HL-60/S4 (cell line): Measurements from ENCODE around the gene DLGAP4.
"Not testable (repeated sequence)": the region's sequence is repeated elsewhere in the genome, so short reads cannot be mapped to it uniquely, and the experiment has no call there.

Experiments
- in situ Hi-C: fragments of 300-500 bp; cut with MboI; formaldehyde crosslinking; loops from 2 replicates; pipeline ENCODE4 v1.14.3; 2022; ENCODE audit warnings: low sequenced_read_pairs

DLGAP4 gene

DNA sequence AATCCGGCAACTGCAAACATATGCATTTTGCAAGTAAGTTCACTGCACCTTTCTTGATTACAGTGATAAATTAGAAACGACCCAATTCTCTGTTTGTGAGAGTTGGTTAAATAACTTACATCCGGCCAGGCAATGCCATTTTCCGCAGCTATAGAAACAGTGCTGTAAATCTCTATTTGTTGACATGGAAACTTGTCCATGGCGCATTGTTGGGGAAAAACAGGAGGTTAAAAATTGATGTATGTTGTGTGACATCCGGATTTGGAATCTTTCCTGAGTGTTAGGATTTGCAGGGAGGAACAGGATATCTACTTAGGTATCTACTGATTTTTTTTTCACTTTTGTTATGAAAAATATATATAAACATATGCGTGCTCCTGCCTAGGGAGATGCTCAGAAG lies 66.5 kb downstream of the DLGAP4 start:
- in situ Hi-C loops, result no loop called here

DNA sequence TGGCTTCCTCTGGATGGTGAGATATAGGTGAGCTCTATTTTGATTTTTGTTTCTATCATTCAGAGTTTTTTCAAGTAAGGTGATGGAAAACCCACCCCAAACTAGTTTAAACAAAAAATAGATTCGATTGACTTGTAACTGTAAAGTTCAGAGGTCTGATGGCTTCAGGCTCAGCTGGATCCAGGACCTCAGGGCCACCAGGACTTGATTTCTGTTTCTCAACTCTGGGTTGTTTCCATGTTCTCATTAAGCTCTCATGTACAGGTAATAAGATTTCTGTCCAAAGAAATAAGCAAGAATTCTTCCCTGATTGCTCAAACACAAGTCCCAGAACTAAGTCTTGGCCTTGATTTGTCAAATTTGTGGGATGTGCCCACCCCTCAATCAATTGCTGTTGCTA lies 67.0 kb downstream of the DLGAP4 start:
- in situ Hi-C loops, result no loop called here

DNA sequence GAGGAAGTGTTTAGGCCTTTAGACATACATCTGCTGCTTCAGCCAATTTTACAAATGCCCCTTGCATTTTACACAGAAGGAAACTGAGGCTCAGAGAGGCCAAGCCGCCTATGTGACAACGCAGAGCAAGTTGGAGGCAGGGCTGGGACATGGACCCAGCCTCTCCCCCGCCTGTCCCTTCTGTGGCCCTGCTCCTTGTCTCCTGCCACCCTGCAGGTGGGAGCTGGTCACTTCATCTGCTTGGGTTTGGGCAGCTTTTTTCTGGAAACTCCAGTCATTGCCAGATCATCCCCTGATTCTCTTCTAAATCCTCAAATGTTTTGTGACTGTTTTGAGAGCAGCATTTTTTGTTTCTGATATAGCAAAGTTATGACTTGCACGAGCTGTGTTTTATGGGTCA lies 68.9 kb downstream of the DLGAP4 start:
- in situ Hi-C loops, result no loop called here

DNA sequence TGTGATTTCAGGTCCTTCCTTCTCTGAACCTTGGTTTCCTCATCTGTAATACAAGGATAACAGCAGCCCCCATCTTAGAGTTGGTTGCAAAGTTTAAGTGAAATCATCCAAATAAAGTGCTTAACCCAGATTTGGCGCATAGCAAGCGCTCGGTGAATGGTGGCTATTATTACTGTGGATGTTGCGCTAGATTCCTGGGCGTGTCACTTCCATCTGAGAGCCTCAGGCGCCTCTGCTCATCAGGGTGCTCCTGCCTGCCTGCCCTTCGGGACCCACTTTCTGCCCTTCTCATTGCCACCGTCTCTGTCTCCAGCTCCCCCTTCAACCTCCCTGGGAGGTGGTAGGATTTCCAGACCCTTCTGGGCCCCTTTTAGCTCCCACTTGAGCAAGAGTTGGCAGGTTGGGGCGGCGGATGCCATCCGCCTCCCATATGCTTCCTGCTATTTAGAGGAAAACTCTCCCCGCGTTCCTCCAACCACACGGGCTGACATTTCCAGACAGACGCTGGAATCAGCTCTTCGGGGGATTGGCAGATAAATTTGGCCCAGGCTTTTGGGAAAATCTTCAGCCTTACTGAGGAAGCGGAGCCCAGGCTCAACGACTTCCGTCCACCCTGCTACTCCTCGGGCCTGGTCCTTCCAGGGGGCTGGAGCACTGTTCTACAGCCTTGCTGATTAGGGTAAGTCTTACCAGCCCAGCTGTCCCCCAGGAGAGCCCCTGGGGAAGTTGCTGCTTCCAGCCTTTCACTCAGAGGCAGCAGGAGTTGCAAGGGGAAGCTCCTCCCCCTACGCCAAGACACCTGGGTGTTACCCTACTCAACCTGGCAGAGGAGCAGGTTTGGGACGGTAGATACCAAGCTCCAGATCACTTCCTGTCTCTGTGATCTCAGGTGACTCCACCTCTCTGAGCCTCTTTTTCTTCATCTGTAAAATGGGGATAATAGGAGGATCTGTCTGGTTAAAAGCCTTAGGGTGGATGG lies 71.5 kb downstream of the DLGAP4 start:
- in situ Hi-C loops, result no loop called here

DNA sequence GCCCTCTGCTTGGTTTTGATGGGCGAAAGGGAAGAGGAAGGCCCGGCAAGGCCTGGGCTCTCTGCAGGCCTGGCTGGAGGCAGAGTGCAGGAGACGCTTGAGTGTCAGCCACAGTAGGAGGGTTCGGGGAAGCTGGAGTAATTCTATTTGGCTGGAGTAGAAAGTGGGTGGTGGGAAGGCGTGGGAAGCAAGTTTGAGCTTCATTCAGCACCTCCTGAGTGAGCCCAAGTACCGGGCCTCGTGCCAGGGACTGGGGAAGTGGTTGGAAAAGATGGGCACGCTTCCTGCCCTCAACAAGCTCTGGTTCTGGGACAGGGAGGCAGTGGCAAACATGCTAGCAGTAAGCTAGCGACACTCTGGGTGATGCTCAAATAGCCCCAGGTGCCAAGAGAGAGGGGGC lies 72.5 kb downstream of the DLGAP4 start:
- in situ Hi-C loops, result no loop called here

DNA sequence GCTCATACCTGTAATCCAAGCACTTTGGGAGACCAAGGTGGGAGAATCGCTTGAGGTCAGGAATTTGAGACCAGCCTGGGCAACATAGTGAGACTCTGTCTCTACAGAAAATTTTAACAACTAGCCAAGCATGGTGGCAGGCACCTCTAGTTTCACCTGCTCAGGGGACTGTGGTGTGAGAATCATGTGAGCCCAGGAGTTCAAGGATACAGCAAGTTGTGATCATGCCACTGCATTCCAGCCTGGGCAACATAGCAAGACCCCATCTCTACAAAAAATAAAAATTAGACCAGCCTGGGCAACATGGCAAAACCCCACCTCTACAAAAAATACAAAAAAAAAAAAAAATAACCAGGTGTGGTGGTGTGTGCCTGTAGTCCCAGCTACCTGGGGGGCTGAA lies 73.8 kb downstream of the DLGAP4 start:
- in situ Hi-C loops, result not testable (repeated sequence)

DNA sequence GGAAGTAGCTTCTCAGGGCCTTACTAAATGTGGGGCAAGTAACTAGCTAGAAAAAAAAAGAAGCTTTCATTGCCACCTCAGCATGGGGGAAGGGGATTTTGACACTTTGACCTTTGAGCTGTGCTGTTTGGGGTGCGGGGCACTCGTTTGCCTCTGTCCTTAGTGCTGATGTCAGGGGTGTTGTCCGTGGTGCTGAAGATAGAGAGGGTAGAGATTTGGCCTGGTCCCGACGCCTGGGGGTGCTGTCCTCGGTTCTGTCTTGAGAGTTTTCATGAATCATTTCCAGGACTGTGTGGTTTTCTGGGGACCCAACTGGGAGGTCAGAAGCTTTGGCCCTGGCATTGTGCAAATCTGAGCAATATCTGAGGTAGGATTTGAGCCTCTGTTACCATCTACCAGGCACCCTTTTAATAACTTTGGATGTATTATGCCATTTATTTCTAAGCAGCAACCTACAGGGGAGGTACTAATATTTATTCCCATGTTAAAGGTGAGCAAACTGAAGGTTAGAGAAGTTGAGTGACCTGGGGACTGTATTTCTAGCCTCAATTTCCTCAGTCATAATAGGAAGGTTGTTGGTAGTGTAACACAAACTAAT lies 78.0 kb downstream of the DLGAP4 start:
- in situ Hi-C loops, result no loop called here

DNA sequence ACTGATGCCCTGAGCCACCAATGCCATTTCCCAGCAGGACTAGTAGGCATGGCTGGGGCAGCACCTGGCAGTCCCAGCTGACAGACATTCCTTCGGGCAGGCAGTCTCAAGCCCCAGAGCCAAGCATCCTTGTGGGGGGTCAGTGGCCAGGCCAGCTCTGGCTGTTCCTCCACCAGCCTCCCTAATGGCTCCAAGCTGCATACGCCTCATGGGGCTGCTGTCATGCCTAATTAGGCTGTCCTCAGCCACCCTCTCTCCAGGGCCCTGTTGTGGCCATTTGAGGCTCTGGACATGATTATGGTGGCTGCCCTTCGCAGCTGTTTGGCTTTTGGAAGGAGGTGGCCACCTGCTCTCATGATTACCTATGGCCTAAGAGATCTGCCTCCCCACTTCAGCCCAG lies 79.4 kb downstream of the DLGAP4 start:
- in situ Hi-C loops, result no loop called here

DNA sequence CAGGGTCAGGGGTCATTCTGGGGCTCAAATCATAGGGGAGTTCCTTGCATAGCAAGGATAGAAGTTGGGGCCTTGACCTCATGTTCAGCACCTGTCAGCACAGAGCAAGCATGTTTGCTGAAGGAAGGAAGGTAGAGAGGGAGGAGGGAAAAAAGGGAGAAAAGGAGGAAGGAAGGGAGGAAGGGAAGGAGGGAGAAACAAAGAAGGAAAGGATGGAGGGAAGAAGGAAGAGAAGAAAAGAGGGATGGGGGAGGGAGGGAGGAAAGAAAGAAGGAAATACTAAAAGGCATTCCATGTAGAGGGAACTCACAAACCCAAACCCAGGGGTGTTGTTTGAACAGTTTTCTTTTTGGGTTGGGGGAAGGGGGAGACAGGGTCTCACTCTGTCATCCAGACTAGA lies 80.1 kb downstream of the DLGAP4 start:
- in situ Hi-C loops, result no loop called here

DNA sequence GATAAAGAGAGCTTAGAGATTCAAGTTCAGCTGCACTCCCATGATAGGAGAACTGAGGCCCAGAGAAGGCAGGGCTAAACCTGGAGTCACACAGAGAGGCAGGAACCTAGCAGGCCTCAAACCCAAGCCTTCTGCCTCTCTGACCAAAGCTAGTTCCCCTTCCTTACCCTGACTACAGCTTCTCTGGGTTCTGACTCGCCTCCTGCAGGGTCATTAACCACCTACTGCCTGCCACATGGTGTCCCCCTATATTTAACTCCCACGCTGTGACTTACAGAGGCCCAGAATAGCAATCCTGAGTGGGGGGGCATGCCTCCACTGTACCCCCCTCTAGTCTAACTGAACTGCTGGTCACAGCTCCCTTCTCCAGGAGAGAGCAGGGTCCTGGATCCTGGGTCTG lies 84.1 kb downstream of the DLGAP4 start:
- in situ Hi-C loops, result no loop called here

DNA sequence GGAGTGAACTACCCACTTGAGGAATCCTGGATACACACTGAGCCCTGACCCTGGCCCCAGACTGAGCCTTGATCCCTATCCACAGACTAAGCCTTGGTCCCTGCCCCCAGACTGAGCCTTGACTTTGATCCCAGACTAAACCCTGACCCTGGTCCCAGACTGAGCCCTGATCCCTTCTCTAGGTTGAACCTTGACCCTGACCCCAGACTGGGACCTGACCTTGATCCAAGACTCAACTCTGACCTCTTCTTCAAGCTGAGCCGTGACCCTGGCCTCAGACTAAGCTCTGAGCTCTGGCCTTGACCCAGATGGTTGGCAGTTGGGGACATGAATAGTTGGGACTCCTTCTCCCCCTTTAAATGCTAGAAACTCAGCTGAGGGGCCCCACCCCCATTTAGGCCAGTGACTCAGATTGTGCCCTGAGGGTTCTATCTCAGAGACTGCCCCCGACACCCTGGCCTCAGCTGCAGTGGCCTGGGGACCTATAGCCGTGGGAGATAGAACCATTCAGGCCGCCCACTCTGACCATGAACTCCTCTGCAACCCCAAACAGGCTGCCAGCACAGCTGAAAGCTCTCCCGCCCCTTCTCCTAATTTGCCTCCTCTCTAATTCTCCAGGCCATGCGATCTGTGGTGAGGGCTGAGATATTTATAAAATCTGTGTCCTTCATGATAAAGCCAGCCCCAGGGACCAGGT lies 84.7 kb downstream of the DLGAP4 start:
- in situ Hi-C loops, result no loop called here

DNA sequence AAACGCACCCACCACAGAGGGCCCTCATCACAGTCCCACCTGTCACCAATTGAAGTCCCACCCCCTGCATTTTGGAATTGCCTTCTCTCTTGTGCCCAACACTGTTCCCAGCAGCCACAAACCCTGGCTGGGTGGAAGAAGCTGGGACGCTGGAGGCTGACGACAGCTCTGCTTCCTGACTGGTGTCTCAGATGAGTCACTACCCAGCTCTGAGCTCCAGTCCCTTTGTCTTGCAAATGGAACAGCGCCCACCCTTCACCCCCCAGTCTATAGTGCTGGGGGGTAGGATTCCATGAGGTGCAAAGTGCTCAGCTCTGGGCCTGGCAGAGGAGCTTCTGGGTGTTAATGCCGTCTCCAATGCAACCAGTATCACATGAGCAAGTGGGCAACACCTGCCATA lies 85.3 kb downstream of the DLGAP4 start:
- in situ Hi-C loops, result no loop called here

DNA sequence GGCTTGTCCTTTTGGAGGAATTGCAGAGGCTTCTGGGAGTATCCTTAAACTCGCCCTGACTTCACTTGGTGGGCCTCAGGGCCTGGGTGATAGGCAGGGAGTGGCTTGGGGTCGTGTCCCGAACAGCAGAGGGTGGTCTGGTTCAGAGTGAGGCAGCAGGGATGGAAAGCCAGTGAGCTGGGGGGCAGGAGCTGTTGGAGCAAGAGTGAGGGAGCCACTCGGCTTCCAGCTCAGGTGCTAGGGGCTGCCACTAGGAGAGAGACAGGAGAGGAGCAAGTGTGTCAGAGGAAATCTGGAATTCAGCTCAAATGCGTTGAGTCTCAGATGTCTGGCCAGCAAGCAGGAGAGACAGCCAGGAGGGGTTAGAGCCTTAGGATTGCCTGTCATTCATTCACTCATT lies 85.8 kb downstream of the DLGAP4 start:
- in situ Hi-C loops, result no loop called here

DNA sequence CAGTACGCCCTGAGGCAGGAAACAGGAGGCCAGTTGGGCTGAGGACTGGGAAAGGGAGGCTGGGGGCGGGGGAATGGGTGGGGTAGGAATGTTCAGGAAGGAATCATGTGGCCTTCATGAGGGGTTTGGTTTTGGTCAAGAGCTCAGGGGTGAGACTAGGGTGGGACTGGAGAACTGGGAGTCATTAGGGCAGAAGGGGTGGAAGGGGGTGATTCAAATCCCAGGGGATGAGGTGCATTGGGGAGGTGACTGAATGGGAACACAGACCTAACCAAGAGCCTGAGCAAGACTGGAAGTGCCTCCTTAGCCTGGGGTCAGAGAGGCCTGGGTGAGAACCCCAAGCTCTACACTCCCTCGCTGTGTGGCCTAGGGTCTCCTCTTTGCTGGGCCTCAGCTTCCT lies 86.8 kb downstream of the DLGAP4 start:
- in situ Hi-C loops, result no loop called here

DNA sequence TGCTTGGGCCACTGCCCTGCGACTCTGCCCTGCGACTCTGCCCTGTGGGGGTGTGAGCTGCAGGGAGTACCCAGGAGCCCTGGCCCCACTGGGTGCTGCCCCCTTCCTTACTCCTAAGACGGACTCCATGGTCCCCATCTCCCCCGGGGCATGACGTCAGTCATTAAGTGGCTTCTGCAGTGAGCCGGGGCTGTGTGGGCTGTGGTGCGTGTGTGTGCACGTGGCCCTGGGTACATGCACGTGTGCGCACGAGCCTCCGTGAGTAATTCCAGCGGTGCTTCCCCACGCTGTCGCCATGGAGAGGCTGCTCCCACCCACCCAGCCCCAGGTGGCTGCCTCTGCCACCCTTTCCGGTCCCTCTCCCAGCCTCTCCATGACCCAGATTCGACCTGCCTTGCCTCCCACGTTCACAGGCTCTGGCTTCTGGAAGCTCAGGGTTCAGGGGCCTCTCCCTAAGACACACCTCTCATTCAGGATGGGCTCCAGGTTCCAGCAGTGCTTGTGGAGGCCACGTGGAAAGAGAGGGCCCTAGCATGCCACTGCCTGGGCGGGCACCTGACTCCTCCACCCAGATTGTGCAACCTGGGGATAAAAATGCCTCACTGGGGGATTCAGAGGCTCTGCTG lies 88.3 kb downstream of the DLGAP4 start:
- in situ Hi-C loops, result no loop called here

DNA sequence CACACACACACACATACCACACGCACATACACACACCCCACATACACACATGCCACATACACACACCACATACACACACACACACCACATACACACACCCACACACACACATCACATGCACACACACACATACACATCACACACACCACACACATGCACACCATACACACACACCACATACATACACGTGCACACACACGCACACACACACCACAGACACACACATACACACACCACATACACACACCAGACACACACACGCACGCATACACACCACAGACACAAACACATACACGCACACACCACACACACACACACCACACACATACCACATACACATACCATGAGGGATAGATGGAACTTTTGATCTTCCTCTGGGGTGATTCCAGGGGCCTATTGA lies 90.2 kb downstream of the DLGAP4 start:
- in situ Hi-C loops, result no loop called here

DNA sequence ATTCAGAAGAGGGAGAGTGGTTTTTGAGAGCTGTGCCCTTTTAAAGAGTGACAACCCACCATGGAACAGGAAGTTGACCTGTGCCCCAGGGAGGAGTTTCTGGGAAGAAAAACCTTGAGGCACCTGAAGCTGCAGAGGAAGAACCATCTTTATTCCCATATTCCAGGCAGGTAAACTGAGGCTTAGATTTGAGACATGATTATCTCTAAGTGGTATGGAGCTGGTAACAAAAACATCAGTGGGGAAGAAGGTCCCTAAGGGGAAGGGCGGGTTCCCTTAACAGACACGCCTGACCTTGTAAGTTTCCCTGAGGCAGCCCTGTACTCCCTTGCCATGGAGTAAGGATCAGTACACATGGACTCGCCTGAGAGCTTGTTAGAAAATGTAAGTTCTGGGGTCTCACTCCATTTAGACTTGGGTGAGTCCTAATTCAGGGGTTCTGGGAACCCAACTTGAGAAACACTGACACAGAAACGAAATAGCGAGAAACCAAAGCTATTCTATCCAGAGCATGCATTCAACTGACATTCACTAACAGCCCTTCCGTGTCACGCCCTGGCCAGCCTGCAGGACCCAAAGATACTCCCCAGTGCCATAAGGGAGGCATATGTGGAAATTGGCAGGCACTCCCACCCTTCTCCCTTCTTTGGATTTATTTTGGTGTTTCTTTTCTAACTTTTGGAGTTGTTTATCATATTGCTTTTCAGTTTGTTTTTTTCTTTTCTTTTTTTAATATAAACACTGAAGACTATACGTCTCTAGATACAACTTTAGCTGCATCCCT lies 90.9 kb downstream of the DLGAP4 start:
- in situ Hi-C loops, result no loop called here

DNA sequence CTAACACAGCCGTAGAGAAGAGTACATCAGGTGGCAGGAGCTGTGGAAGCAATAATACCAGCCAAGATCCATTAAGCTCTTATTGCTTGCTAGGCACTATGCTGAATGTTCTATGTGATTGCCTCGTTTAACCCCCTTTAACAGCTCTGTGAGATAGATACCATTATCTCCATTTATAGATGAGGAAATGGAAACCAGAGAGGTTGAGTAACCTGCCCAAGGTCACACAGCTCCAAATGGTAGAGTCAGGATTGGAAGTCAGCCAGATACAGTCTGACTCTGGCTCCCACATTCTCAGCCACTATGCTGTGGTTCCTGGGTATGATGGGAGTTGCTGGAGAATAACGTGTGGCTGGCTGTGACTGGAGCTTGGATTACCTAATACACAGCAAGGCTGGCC lies 92.4 kb downstream of the DLGAP4 start:
- in situ Hi-C loops, result no loop called here

DNA sequence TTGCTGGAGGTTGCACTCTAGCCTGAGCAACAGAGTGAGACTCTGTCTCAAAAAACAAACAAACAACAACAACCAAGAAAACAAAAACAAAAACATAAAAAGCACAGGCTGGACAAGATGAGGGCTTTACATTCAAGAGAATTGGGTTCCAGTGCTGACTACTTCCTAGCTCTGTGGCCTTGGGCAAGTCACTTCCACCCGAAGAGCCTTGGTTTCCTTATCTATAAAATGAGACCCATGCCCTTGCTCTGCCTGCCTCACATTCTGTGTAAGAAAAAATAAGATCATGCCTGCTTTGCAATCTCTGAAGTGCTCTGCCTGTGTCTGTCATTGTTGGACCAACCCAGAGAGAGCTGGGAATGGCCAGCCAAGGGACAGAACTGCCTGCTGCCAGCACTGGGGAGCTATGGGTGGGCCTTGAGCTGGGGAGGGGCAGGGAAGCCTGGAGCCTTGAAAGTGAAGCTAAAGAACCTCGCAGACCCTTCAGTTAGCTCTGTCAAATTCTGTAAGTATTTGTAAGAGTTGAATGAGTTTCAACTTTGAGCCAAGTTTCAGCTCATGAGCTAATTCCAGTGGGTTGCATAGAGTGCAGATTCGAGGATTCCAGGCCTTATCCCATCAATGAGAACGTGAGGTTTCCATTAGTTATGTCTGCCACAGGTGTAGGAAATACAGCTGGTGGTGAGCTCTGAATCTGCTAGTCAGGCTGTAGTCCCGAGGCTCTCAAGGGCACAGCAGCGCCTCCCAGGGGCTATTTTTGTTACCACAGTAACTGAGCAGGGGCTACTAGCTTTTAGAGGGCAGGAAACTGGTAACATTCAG lies 93.2 kb downstream of the DLGAP4 start:
- in situ Hi-C loops, result no loop called here
